Measurements from ENCODE around the gene SLC16A12. TPM values are rescaled to one million over a fixed set of nuclear protein-coding genes. Genes with fewer than 3 reads are reported as not detected.

SLC16A12 gene
- total RNA-seq, 1 experiment from 2014 or later, result 0.77 TPM

DNA sequence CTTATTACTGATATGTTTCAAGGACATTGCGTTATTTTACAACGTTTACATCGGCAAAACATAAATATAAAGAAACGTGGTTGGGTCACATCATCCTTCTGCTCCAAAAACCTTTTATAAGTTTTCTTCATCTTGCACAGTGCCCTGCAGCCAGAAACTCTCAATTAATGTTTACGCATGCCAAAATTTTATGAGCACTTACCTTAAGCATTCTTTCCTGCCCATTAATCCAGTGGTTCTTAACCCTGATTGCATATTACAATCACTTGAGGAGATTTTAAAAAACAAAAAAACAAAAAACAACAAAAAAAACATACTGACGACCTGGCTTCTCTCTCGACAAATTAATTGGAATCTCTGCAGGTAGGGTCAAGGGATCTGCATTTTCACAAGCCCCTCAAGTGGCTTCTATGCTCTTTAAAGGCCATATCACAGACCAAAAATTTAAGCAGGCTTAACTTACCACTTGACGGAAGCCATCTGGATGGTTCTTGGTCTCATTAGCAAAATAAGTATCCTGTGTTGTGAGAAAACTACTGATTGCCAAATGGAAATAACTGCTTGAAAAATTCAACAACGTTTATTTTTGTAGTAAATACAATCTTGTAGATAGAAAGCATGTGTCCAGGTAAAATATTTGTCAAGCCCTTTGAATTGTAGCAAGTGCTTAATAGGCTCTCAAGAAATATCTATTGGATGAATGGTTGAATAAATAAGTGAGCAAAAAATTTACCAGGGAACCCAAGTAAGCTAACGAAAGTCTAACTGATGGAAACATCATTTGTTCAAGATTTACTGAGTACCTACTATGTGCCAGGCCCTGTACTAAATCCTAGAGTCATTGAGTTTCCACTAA lies 30.9 kb upstream of the SLC16A12 start:
- peaks cover 5% of the 10 kb centered on the region; the same call in 1 of the 2 replicates for H3K4me1 ChIP-seq (ENCODE audit: insufficient read depth, low read length)
- H3K9ac ChIP-seq (ENCODE audit: extremely low read depth, insufficient read length, low read length), result no peak overlapping the region
- no peaks in the 10 kb centered on the region for H3K23me2 ChIP-seq (ENCODE audit: insufficient read length, low read depth, low read length, poor library complexity, severe bottlenecking)
- no peaks in the 10 kb centered on the region for H3K79me2 ChIP-seq (ENCODE audit: insufficient read depth, low read length)
- no peak overlapping the region for H3K14ac ChIP-seq (ENCODE audit: insufficient read depth, low read length)
- H4K20me1 ChIP-seq (ENCODE audit: control insufficient read depth, insufficient read depth, insufficient read length), result no peaks in the 10 kb centered on the region
- no peak overlapping the region for H4K91ac ChIP-seq (ENCODE audit: insufficient read length, low read depth, low read length)
- no peaks in the 10 kb centered on the region for H3K27me3 ChIP-seq (ENCODE audit: insufficient read depth, low read length)
- no peak overlapping the region for H2AK5ac ChIP-seq (ENCODE audit: insufficient read length, low read length)
- no peak overlapping the region for H3K23ac ChIP-seq (ENCODE audit: insufficient read length, low read depth, low read length)
- Mint-ChIP-seq H3K4me3 (no peak overlapping the region), H3K36me3 (ENCODE audit: insufficient read depth in 1 of 3, low read depth in 3 of 3) (no peaks in the 10 kb centered on the region), H3K27me3 (ENCODE audit: low read depth) (no peaks in the 10 kb centered on the region), H3K4me1 (peaks cover 23 to 32% of the 10 kb centered on the region in 2 experiments), H3K9me3 (no peaks in the 10 kb centered on the region), H3K27ac (peak overlapping the region in 1 of 3 experiments; percentile 3; a peak in 1 of 7 replicates)
- no peak overlapping the region for H4K5ac ChIP-seq (ENCODE audit: insufficient read length, low read depth, low read length)
- no peaks in the 10 kb centered on the region for H3K79me1 ChIP-seq (ENCODE audit: insufficient read depth, low read depth, low read length, poor library complexity, severe bottlenecking)
- H3K4ac ChIP-seq (ENCODE audit: low read depth, low read length), result no peak overlapping the region
- TF ChIP-seq CTCF (conservative IDR thresholded peaks at IDR 0.05), result no peak
- H2BK20ac ChIP-seq (ENCODE audit: low read depth, low read length, poor library complexity, severe bottlenecking), result no peak overlapping the region
- H3T11ph ChIP-seq (ENCODE audit: low read length), result no peak overlapping the region
- H2BK120ac ChIP-seq (ENCODE audit: low read depth, low read length, poor library complexity, severe bottlenecking), result no peak overlapping the region
- H3K18ac ChIP-seq (ENCODE audit: insufficient read length, low read depth, low read length), result no peak overlapping the region
- no peak overlapping the region for H4K8ac ChIP-seq (replicated peaks; ENCODE audit: insufficient read length, low read depth, low read length)
- H3K56ac ChIP-seq (ENCODE audit: insufficient read length, low read depth, low read length), result no peak overlapping the region
- H3K27ac ChIP-seq (ENCODE audit: insufficient read length, low read depth, low read length), result no peak overlapping the region
- H2BK15ac ChIP-seq (ENCODE audit: low read depth, low read length), result no peak overlapping the region
- H3K4me2 ChIP-seq (ENCODE audit: insufficient read depth, insufficient read length, low read length), result no peak overlapping the region
- no peaks in the 10 kb centered on the region for H3K9me3 ChIP-seq (ENCODE audit: control insufficient read depth, low read depth, low read length)
- H2AFZ ChIP-seq (ENCODE audit: low read length), result no peak overlapping the region
- H2BK12ac ChIP-seq (ENCODE audit: insufficient read length, low read depth, low read length), result no peak overlapping the region
- no peak overlapping the region for H2BK5ac ChIP-seq (ENCODE audit: insufficient read length, low read length)
- DNase-seq, result no peak
- WGBS (ENCODE audit: extremely low coverage, insufficient read length, low lambda C conversion rate), result no CpG with 5 or more reads among the region's 10 CpGs

All from H9 (cell line).